HUES48 (cell line): Measurements from ENCODE around the gene CNTNAP2.

Source experiments
- H3K27ac ChIP-seq: one replicate; pipeline ENCODE4 v1.7.0; 2013; ENCODE audit warnings: low read depth, low read length, inconsistent platforms
- H3K27me3 ChIP-seq: 2 replicates; pipeline ENCODE4 v1.6.1; 2013; ENCODE audit warnings: mild to moderate bottlenecking, low read length; ENCODE audit not compliant: control insufficient read depth, insufficient read depth
- H3K36me3 ChIP-seq: 2 replicates; pipeline ENCODE4 v1.6.1; 2013; ENCODE audit warnings: low read length; ENCODE audit not compliant: control insufficient read depth, insufficient read depth
- H3K4me1 ChIP-seq: 2 replicates; pipeline ENCODE4 v1.6.1; 2013; ENCODE audit warnings: mild to moderate bottlenecking, low read length; ENCODE audit not compliant: control insufficient read depth, insufficient read depth
- H3K4me3 ChIP-seq: 2 replicates; pipeline ENCODE4 v1.5.1; 2013; ENCODE audit warnings: mild to moderate bottlenecking, low read depth, low read length
- H3K9ac ChIP-seq: 2 replicates; pipeline ENCODE4 v1.6.1; 2013; ENCODE audit warnings: mild to moderate bottlenecking, low read depth, low read length, moderate library complexity
- H3K9me3 ChIP-seq: 2 replicates; pipeline ENCODE4 v1.6.1; 2013; ENCODE audit warnings: low read length; ENCODE audit not compliant: control insufficient read depth, insufficient read depth

Gene CNTNAP2

DNA sequence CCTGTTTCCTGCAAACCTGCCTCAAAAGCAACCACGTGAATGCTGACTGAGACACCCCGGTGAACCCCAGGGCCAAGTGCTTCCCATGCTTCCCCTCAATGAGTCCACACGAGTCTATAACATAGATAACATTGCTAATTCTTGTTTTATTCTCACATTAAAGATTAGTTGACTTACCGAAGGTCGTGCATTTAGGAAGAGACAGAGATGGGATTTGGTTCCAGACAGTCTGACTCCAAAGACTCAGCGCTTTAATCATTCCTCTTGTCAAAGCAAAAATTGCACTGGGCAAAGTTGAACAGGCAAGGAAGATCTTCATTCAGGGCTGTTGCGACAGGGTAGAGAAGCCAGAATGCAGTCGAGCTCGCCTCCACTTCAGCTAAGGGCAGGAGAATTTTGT, 2038.4 kb downstream of the CNTNAP2 start:
- Histone ChIP-seq H3K9me3 (no peaks in the 10 kb centered on the region), H3K4me1 (no peaks in the 10 kb centered on the region), H3K27me3 (no peaks in the 10 kb centered on the region), H3K27ac (no peak overlapping the region), H3K4me3 (no peak overlapping the region), H3K9ac (no peak overlapping the region), H3K36me3 (no peaks in the 10 kb centered on the region)

GRCh38 chr7:148155826-148156225, 2039.2 kb downstream of the CNTNAP2 start:
- H3K4me1 ChIP-seq: no peaks in the 10 kb centered on the region
- no peak overlapping the region for H3K4me3 ChIP-seq
- H3K9me3 ChIP-seq: no peaks in the 10 kb centered on the region
- no peaks in the 10 kb centered on the region for H3K36me3 ChIP-seq
- H3K9ac ChIP-seq: no peak overlapping the region
- H3K27me3 ChIP-seq: no peaks in the 10 kb centered on the region
- H3K27ac ChIP-seq: no peak overlapping the region

- H3K4me3 ChIP-seq: no peak overlapping the region
- H3K27ac ChIP-seq: no peak overlapping the region
- no peaks in the 10 kb centered on the region for H3K27me3 ChIP-seq
- no peaks in the 10 kb centered on the region for H3K36me3 ChIP-seq
- H3K9me3 ChIP-seq: no peaks in the 10 kb centered on the region
- no peak overlapping the region for H3K9ac ChIP-seq
- no peaks in the 10 kb centered on the region for H3K4me1 ChIP-seq
These were observed 2039.6 kb downstream of the CNTNAP2 start for GRCh38 chr7:148156233-148156632.

GRCh38 chr7:148159331-148159730, 2042.7 kb downstream of the CNTNAP2 start:
- Histone ChIP-seq H3K9me3 (no peaks in the 10 kb centered on the region), H3K4me3 (no peak overlapping the region), H3K36me3 (no peaks in the 10 kb centered on the region), H3K27ac (no peak overlapping the region), H3K27me3 (no peaks in the 10 kb centered on the region), H3K9ac (no peak overlapping the region), H3K4me1 (no peaks in the 10 kb centered on the region)

- Histone ChIP-seq H3K36me3 (no peaks in the 10 kb centered on the region), H3K9ac (no peak overlapping the region), H3K27ac (no peak overlapping the region), H3K4me3 (no peak overlapping the region), H3K4me1 (no peaks in the 10 kb centered on the region), H3K9me3 (no peaks in the 10 kb centered on the region), H3K27me3 (no peaks in the 10 kb centered on the region)
These were observed 2045.2 kb downstream of the CNTNAP2 start for GRCh38 chr7:148161776-148162175.

DNA sequence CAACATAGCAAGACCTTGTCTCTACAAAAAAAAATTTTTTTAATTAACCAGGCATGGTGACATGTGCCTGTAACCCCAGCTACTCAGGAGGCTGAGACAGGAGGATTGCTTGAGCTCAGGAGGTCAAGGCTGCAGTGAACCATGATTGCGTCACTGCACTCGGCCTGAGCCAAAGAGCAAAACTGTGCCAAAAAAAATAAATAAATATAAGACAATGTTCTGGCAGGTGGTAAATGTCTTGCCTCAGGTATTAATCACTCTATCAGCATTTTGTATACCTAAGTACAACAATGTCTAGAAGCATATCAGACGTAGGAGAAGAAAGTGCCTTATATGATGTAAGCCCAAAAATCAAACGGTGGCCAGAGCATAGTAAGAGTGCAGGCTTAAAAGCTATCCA, 2046.2 kb downstream of the CNTNAP2 start:
- no peak overlapping the region for H3K9ac ChIP-seq

DNA sequence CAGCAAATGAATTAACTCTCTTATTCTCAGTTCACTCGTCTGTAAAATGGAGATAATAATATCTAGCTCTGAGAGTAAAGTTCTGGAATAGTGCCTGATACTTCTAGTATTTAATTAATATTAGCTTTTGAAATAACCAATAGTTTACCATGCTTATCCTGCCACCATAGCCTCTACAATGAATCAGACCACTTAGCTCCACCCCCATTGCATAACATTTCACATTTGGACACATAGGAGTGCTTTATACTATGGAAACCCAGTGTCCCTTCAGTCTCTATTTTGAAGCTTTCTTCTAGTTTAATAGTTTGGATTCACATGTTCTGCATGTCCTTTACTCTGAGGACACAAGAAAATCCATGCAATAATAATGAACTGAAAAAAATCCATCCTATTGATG, 2046.6 kb downstream of the CNTNAP2 start:
- Histone ChIP-seq H3K4me3 (no peak overlapping the region), H3K9me3 (no peaks in the 10 kb centered on the region), H3K27ac (no peak overlapping the region), H3K9ac (no peak overlapping the region), H3K27me3 (no peaks in the 10 kb centered on the region), H3K4me1 (no peaks in the 10 kb centered on the region), H3K36me3 (no peaks in the 10 kb centered on the region)

More for the DNA sequence above, 2046.2 kb downstream of the CNTNAP2 start:
- H3K4me1 ChIP-seq: no peaks in the 10 kb centered on the region
- no peak overlapping the region for H3K4me3 ChIP-seq
- H3K9me3 ChIP-seq: no peaks in the 10 kb centered on the region
- H3K36me3 ChIP-seq: no peaks in the 10 kb centered on the region
- no peak overlapping the region for H3K27ac ChIP-seq
- no peaks in the 10 kb centered on the region for H3K27me3 ChIP-seq

DNA sequence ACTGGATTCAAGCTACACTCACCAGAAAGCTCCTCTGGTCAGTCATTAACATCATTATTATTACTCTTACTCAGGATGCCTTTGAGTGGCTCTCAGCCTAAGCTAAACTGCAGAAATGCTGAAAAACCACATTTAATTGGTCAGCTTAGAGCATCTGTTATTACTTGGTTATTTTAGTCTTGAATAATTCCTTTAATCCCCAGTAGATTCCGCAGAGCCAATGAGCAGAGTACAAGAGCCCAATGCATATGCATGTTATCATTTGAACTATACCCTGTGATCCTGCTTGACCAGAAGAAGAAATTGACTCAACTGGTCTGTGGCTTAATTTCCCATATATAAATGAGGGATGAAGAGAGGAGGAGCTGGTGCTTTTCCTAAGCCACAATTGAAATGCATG, 2056.3 kb downstream of the CNTNAP2 start:
- H3K9me3 ChIP-seq: no peaks in the 10 kb centered on the region
- no peak overlapping the region for H3K9ac ChIP-seq
- H3K27me3 ChIP-seq: no peaks in the 10 kb centered on the region
- H3K27ac ChIP-seq: no peak overlapping the region
- H3K4me3 ChIP-seq: no peak overlapping the region
- no peaks in the 10 kb centered on the region for H3K36me3 ChIP-seq
- no peaks in the 10 kb centered on the region for H3K4me1 ChIP-seq

DNA sequence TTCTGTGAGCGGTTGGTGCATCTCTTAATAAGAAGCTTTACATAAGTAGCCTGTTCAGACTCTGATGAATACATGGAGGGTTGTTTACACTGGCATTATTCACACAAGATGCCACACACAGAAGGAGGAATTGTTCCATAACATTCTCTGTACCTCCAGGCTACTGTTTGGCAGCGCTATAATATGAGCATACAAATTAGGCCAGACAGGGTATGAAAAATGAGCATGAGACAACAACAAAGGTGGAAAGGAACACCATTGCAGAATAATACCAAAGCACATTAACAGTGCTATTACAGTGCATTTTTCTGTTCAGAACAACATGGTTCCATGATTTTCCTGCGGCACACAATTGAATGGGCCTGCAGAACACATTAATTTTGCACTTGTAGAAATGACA, 2056.8 kb downstream of the CNTNAP2 start:
- no peaks in the 10 kb centered on the region for H3K9me3 ChIP-seq
- no peaks in the 10 kb centered on the region for H3K36me3 ChIP-seq
- no peak overlapping the region for H3K27ac ChIP-seq
- H3K4me3 ChIP-seq: no peak overlapping the region
- no peaks in the 10 kb centered on the region for H3K27me3 ChIP-seq
- H3K4me1 ChIP-seq: no peaks in the 10 kb centered on the region
- no peak overlapping the region for H3K9ac ChIP-seq

- no peak overlapping the region for H3K9ac ChIP-seq
- H3K9me3 ChIP-seq: no peaks in the 10 kb centered on the region
These were observed 2057.8 kb downstream of the CNTNAP2 start for GRCh38 chr7:148174376-148174775.

DNA sequence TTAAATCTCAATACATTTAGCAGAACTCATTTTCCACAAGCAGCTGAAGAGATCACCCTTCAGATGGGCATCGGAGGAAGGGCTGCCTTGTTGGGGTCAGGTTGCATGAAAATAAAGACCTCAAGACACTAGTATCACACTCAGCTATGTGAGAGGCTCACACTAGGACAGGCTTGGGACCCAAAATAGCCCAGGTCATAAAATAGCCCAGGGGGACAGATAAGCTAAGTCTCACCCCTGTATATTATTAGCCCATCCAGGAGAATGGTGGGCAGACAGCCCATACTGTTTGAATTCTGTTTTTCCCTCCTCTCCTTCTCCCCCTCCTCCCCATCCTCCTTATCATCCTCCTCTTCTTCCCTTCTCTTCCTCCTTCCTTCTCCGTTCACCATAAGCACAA, 2058.9 kb downstream of the CNTNAP2 start:
- H3K27me3 ChIP-seq: no peaks in the 10 kb centered on the region
- H3K9ac ChIP-seq: no peak overlapping the region
- no peaks in the 10 kb centered on the region for H3K9me3 ChIP-seq
- no peaks in the 10 kb centered on the region for H3K4me1 ChIP-seq
- no peaks in the 10 kb centered on the region for H3K36me3 ChIP-seq
- H3K4me3 ChIP-seq: no peak overlapping the region
- H3K27ac ChIP-seq: no peak overlapping the region

More at GRCh38 chr7:148174376-148174775, 2057.8 kb downstream of the CNTNAP2 start:
- Histone ChIP-seq H3K4me3 (no peak overlapping the region), H3K36me3 (no peaks in the 10 kb centered on the region), H3K27me3 (no peaks in the 10 kb centered on the region), H3K27ac (no peak overlapping the region), H3K4me1 (no peaks in the 10 kb centered on the region)

GRCh38 chr7:148177972-148178371, 2061.4 kb downstream of the CNTNAP2 start:
- Histone ChIP-seq H3K9ac (no peak overlapping the region), H3K27ac (no peak overlapping the region), H3K9me3 (no peaks in the 10 kb centered on the region), H3K27me3 (no peaks in the 10 kb centered on the region), H3K36me3 (no peaks in the 10 kb centered on the region), H3K4me1 (no peaks in the 10 kb centered on the region), H3K4me3 (no peak overlapping the region)
